CD4-positive, alpha-beta T cell treated with Interferon alpha-2 for 1 hour (primary cell): Measurements from ENCODE around the gene SREBF2.

ENCODE experiments used
- DNase-seq, 2 donors: peaks; one replicate each; pipeline ENCODE4 v3.0.0-alpha.2; 2020 to 2022

The SREBF2 gene

DNA sequence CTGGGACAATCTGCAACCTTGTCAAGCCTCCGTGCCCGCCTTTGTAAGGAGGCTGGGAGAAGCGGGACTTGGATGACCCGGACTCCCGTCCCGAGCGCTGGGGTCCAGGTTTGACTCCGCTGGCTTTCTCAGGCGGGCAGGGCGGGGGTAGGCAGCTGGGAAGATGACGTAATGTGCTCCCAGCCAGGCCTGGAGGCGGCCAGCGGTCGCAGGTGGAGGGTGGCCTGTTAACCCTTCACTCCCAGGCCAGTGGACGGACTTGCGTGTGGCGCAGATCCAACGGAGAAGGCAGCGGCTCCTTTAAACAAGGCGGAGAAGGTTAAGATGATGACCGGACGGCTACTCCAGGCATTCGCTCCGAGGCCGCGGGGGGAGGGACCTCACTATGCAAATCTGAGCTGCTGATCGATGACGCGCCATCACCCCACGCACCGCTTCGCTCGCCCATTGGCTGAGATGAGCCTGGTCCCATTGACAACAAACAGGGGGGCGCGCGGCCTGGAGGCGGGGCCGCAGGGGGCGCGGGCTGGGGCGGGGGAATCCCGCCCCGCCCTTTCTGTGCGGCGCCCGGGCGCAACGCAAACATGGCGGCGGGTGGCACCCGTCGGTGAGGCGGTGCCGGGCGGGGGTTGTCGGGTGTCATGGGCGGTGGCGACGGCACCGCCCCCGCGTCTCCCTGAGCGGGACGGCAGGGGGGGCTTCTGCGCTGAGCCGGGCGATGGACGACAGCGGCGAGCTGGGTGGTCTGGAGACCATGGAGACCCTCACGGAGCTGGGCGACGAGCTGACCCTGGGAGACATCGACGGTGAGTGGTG lies at the start of gene SREBF2:
Gene SREBF2 (plus strand): TSS at position 553 of the 816 bp plus-strand sequence. CDS start 166 bp downstream, at position 719.
- peak; percentile 99 for DNase-seq

DNA sequence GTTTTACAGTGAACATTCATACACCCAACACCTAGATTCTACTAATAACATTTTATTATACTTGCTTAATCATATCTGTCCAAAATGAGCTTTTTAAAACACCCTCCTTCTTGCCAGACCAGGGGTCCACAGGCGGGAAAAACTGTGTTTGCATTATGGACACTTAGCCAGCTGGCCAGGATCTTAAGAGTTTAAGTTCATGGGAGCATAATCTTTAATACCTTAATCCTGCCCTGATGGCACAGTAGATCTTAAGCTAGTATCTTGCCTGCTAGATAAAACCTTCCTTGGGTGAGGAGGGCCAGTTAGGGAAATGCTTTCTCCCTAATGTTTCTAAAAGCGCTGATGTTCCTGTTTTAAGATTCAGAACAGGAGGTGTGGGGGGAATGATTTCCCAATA lies 45.6 kb upstream of the SREBF2 start:
- no peak for DNase-seq

DNA sequence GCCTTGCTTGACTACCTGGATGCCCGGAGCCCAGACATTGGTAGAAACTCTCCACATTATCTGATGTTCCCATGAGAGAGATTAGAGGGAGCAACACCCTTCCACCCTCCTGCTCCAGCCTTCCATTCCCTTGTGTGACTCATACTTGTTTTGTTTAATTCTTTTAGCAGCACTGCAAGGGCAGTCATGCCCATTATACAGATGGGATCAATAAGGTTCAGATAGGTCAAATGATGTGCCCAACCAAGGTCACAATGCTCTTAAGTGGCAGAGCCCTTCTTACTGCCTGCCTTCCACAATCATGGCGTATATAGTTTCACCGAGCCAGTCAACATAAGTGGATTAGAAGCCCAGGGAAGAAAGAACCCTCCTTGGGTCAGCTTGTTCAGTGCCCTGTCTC lies 39.0 kb upstream of the SREBF2 start:
- no peak for DNase-seq

DNA sequence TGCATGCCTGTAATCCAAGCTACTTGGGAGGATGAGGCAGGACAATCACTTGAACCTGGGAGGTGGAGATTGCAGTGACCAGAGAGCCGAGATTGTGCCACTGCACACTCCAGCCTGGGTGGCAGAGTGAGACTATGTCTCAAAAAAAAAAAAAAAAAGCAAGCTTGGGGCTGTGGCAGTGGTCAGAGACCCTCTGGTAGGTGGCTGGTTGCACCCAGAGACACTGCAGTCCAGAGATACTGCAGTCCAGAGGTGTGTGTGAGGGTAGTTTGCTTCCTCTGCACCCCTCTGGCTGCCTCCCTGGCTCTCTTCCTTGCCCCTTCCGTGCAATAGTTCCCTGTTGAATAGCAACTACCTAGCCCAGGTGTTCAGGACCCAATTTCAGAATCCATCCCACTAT lies 34.2 kb upstream of the SREBF2 start:
- no peak for DNase-seq

DNA sequence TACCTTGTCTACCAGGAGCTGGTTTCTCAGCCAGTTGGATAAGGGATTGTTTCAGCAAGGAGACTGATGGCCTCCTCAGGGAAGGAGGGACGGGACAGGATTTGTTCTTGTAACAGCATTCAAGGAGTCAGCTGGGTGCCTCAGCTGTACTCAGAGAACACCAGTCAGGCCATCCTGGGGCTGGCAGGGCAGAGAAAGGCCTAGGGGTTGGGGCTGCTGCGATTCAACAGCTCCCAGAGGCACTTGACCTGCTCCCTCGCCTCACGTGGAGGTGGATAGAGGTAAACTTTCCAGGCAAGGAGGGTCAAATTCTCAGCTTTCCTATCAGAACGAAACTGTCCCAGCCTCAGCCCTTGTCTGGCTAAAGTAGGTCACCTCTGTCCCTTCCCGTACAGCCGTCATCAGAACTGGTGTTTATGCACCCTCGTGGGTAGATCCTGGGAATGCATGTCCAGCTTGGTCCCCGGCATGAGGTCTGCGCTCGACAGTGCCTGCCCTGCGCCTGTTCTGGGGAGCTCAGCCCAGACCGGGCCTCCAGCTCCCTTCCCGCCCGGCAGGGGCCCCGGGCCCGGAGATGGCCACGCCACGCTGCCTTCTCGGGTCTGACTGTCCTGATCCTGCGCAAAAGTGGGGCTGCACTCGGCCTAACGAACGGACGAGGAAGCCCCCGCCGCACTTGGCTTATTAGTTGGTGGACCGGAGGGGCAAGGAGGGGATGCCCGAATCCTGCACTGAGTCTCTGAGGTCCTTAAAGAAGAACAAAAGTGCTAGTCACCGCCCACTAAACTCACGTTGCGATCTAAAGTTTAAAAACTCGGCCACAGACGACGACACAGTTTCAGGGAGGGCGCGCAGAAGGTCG lies 33.2 kb upstream of the SREBF2 start:
- DNase-seq, result no peak

DNA sequence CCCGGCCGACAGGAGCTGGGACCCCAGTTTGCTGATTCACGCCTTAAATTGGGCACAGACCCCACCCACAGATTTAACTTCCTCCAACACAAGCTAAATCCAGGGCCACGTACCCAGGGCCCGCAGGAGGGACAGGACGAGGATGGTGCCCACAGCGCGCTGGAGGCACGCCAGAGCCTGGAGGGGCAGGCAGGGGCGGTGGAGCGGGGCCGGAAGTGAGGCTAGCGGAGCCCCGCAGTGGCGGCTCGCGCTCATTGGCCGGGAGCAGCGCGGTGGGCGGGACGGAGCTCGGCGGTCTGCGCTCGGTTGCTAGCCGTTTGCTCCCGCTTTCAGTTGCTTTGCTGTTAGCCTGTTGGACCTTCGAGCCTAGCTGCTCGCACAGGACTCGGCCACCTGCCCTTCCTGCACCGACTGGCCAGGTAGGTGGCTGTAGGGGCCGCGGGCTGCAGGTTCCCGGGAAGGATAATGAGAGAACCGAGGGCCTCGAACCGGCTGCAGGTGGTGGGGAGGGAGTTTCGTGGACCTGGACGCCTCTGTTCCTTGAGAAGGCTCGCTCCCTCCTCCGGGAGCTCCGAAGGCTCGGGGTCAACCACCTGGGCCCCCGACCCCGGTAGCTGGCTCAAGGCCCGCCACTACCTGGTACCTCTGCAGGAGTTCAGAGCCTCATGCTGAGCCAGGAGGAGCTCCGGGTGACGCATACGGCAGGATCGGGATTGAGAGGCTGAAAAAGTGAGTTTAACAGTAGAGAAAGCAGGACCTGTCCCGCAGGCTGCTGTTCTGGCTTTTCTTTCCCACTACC lies 32.4 kb upstream of the SREBF2 start, which contains the start of gene CCDC134:
Gene CCDC134 (plus strand): TSS at position 332 of the 799 bp plus-strand sequence. CDS start 8,212 bp downstream, outside the sequence.
- peak; percentile 90 to 92 for DNase-seq

DNA sequence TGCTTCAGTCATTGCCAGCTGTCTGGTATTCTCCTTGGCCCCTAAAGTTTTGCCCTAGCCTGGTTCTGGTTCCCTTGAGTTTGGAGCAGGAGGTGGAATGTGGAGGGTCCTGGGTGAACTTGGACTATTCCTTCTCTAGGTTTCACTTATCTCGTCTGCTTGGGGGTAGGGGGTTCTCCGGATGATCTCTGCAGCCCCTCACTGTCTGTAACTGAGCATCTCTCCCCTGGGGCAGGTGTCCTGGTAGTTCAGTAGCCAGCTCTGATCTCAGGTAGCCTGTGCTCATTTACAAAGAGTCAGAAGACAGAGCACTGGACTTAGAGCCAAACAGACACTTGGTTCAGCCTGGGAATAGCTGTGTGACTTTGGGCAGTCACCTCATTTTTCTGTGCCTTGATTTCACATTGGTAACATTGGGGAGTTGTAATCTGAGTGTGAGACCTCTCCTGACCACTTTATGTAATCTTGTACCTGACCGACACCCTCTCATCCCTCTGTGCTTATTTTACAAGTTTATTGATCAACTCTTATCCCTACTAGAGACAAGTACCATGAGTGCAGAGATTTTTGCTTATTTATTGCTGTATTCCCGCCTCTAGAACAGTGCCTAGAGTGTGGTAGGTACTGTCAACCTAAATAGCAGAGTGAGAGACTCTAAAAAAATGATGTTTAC lies 31.6 kb upstream of the SREBF2 start:
- no peak for DNase-seq

DNA sequence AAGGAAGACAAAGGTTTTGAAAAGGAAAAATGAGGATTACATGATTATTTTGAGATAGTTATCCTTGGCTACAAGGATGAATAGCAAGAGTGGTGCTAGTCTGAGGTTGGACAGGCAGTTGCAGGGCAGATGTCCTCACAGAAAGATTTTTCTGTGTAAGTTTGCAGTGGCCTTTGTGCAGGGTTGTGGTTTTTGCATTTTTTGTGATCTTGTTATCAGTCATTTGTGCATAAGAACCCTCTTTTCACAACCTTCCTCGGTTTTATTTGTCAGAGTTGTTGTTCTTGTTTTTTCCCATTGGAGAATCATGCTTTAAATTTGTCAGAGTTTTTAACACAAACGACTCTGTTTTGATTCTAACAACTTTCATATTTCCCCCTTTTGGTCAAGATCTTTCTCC lies 31.0 kb upstream of the SREBF2 start:
- no peak for DNase-seq

DNA sequence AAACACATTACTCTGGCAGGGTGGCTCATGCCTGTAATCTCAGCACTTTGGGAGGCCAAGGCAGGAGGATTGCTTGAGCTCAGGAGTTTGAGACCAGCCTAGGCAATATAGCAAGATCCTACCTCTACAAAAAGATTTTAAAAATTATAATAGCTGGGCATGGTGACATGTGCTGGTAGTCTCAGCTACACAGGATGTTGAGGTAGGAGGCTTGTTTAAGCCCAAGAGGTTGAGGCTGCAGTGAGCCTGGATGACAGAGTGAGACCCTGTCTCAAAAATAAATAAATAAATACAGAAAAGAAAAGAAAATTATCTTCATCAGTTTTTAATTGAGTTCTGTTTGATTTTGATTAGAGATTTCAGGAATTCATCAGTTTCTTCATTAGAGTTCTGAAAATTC lies 27.3 kb upstream of the SREBF2 start:
- DNase-seq, result no peak

DNA sequence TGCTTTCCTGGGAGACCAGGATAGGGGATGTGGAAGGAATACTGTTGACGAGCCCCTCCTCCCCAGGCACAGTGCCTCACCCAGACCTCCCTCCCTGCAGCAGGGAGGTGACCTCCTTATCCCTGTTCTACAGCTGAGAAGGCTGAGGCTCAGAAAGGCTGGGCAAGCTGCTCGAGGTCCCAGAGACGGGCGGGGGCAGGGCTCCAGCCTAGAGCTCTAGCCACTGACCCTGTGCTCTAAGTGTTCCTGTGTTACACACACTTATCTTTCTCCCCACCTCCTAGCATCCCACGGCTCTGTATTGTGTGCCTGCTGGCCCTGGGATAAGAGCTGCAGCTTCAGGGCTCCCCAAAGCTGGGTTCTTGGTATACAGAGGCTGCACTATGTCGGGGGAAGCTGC lies 24.5 kb upstream of the SREBF2 start:
- DNase-seq, result no peak

DNA sequence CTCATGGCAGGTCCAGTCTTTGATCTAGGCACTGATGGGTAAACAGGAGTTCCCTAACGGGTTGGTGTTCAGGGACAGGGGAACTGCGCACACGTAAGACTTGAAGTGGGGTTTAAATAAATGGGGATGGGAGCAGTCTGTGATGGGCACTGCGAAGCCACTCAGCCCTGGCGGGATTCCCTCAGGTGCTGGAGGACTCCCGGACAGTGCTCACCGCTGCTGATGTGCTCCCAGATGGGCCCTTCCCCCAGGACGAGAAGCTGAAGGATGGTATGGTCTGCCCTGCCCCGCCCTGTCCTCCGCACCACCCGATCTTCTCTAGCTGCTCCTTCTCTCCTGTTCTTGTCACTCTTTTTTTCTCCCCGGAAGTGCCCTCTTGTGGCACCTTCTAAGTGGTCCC lies 22.9 kb upstream of the SREBF2 start:
- DNase-seq, result no peak

DNA sequence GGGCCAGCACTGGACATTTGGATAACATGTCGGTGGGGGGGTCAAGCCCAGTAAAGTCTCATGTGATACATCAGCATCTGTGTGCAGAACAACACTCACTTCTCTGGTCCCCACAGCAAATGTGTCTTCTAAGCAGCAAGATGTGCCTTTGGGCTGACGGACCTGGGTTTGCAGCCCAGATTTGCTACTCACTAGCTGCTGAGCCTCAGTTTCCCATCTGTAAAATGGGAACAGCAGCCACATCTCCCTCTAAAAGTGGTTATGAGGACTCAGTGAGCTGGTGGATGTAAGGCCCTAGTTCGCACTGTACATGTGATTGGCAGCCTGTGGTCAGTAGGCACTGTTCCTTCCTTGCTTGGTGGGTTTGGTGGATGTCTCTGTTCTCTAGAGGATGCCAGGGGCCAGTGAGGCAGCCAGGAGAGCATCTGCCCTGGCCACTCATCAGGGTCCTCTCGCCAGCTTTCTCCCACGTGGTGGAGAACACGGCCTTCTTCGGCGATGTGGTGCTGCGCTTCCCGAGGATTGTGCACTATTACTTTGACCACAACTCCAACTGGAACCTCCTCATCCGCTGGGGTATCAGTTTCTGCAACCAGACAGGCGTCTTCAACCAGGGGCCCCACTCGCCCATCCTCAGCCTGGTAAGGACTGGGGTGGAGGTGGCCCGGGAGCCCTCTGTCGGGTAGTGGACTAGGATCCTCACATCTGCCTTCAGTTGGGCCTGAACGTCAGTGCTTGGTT lies 19.9 kb upstream of the SREBF2 start:
- no peak for DNase-seq

DNA sequence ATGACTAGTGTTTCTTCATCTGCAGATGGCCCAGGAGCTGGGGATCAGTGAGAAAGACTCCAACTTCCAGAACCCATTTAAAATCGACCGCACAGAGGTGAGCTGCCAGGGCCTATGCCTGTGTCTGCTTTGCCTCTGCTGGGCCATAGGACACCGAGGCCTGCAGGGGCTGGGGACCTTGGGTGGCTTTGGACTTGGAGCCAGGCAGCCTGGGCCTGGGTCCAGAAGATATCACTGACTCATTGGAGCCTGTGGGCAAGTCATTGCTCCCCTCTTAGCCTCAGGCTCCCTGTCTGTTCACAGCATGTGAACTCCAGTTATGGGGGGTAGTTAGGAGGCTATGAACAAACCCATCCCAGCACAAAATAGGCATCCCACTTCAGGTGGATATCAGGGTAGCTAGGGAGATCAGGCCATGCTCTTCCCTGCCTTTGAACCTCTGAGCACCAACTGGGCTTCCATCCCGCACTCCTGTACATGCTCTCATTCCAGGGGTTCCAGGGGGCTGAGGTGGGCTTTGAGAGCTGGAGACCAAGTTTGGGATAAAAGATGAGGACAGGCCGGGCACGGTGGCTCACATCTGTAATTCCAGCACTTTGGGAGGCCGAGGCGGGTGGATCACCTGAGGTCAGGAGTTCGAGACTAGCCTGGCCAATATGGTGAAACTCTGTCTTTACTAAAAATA lies 19.0 kb upstream of the SREBF2 start:
- DNase-seq, result no peak

DNA sequence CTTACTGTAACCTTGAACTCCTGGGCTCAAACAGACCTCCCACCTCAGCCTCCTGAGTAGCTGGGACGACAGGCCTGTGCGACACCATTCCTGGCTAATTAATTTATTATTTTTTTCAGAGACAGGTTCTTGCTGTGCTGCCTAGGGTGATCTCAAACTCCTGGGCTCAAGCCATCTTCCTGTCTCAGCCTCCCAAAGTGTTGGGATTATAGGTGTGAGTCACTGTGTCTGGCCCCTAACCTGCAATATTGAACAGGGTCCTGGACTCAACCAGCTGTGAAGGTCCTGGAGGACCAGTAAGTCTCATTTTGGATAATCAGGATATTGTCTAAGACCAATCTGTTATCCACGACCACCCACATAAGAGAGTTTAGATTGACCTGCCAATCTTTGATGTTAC lies 17.2 kb upstream of the SREBF2 start:
- no peak for DNase-seq

DNA sequence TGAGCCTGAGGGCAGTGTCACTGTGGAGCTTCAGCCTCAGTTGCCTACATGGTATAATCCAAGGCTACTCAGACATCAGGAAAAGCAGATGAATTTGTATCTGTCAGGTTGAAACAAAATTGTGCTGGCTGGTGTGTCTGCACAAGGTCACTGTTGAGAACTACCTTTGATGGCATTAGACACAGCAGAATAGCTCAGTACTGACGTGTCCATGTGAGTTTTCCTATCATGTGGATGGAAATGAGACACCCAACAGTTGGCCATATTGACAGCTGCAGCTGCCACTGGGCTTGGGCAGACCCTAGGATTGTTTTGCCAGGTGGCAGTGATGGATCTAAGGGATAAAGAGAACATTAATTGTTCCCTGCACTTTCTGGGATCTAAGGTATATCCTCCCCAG lies 16.7 kb upstream of the SREBF2 start:
- DNase-seq, result no peak

DNA sequence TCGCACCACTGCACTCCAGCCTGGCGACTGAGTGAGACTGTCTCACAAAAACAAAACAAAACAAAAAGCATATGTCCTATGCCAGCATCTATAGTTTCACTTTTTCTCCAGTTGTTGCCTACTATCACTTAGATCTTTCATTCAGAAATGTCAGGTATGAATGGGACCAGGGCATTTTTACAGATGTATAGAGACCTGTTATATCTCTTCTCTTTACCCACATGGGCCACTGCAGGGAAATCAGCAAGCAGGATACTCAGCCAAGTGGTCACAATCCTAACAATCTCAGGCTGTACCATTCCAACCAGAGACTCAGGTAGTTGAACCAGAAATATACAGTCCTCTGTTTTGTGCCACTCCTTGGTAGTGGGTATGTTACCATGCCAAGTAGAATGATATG lies 16.0 kb upstream of the SREBF2 start:
- no peak for DNase-seq

DNA sequence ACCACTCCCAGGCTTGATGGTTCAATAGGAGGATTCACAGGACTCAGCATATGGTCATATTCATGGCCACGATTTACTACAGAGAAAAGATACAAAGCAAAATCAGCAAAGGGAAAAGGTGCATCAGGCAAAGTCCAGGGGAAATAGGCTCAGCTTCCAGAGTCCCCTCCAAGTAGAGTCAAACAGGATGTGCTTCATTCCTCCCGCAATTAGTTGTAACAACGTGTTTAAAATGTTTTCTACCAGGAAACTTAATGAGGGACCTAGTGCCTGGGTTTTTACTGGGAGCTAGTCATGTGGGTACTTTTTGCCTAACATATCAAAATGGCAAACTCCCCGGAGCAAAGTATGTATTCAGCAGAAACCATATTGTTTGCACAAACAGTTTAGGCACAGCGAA lies 14.9 kb upstream of the SREBF2 start:
- no peak for DNase-seq

DNA sequence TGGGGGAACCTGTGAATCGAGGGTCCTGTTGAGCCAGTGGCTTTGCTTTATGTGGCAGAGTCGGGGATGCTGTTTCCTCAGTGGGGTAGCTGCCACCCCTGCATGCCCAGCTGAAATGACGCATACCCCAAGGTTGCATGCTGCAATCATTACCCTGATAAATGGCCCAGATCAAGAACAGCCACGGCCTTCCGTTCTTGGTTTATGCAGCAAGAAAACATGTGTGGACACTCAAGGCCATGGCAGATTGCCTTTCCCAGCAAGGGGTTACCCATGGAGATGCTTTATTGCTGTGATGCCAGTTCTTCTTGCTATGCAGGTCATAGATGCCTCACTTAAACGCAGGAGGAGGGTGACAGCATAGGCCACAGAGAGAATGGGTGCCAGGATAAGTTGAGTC lies 14.3 kb upstream of the SREBF2 start:
- no peak for DNase-seq

DNA sequence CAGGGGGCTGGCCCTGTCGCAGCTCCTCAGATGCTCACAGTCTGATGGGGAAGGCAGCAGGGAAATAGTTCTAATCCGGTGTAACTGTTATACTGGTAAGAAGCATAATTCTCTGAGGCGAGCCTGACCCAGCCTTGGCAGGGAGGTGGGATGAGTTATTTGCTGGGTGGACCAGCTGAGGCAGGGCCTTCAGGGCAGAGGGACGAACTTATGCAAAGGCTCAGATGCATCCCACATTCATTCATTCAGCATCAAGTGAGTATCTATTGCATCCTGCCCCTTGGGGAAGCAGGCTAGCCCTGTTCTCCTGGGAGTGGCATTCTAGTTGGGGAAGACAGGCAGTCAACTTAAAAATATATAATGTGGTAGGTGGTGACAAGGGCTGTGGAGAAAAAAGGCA lies 13.6 kb upstream of the SREBF2 start:
- DNase-seq, result no peak

DNA sequence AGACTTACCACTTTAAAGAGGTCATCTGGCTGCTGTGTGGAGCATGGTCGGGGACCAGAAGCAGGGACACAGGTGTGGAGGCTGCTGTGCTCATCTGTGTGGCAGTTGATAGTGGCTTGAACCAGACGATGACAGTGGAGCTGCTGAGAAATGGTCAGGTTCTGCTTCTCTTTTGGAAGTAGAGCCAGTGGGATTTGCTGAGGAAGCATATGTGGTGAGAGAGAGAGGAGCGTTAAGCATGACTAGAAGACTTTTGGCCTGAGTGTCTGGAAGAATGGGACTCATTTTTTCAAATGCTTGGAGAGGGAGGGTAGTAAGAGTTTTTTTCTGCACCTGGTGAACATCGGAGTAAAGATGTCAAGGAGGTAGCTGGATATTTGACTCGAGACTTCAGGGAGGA lies 12.5 kb upstream of the SREBF2 start:
- no peak for DNase-seq
